SIG-M5 treated with dmso at 0.1 percent for 504 hours (cell line): ENCODE results near the gene PLCG2.
A peak's percentile ranks its signal among the peaks of the same experiment; 100 is the strongest.

Experiments used
- DNase-seq: peaks from one replicate; lab custom pipeline; 2025; ENCODE audit not compliant: unreplicated experiment; lab: John Stamatoyannopoulos, UW

The PLCG2 gene

GRCh38 chr16:81814751-81815428 lies 35.8 kb downstream of the PLCG2 start:
- DNase-seq: no peak

GRCh38 chr16:81815429-81815766 lies 36.3 kb downstream of the PLCG2 start:
- DNase-seq: no peak

- DNase-seq: no peak
These were observed 37.3 kb downstream of the PLCG2 start for GRCh38 chr16:81816351-81816750.

- DNase-seq: no peak
These were observed 37.7 kb downstream of the PLCG2 start for GRCh38 chr16:81816793-81817210.

GRCh38 chr16:81817296-81817695 lies 38.2 kb downstream of the PLCG2 start:
- DNase-seq: no peak

GRCh38 chr16:81817789-81818567 lies 38.9 kb downstream of the PLCG2 start:
- DNase-seq: peak; percentile 79

- no peak for DNase-seq
These were observed 39.4 kb downstream of the PLCG2 start for GRCh38 chr16:81818568-81818896.

GRCh38 chr16:81818905-81819304 lies 39.8 kb downstream of the PLCG2 start:
- no peak for DNase-seq

- DNase-seq: peak; percentile 58
These were observed 42.5 kb downstream of the PLCG2 start for GRCh38 chr16:81821436-81822128.

- peak; percentile 37 for DNase-seq
These were observed 44.0 kb downstream of the PLCG2 start for GRCh38 chr16:81823111-81823510.

- no peak for DNase-seq
These were observed 44.6 kb downstream of the PLCG2 start for GRCh38 chr16:81823734-81824133.

GRCh38 chr16:81826523-81826922 lies 47.4 kb downstream of the PLCG2 start:
- DNase-seq: no peak

GRCh38 chr16:81830845-81831540 lies 51.9 kb downstream of the PLCG2 start:
- DNase-seq: no peak

GRCh38 chr16:81831722-81832126 lies 52.6 kb downstream of the PLCG2 start:
- DNase-seq: peak; percentile 96

GRCh38 chr16:81832801-81833547 lies 53.9 kb downstream of the PLCG2 start:
- DNase-seq: no peak

- DNase-seq: no peak
These were observed 54.7 kb downstream of the PLCG2 start for GRCh38 chr16:81833751-81834150.

GRCh38 chr16:81834868-81835267 lies 55.8 kb downstream of the PLCG2 start:
- no peak for DNase-seq

GRCh38 chr16:81836279-81837054 lies 57.4 kb downstream of the PLCG2 start:
- no peak for DNase-seq

GRCh38 chr16:81837312-81837751 lies 58.2 kb downstream of the PLCG2 start:
- DNase-seq: no peak

GRCh38 chr16:81838794-81839193 lies 59.7 kb downstream of the PLCG2 start:
- DNase-seq: no peak
